SH-SY5Y (cell line): Measurements from ENCODE around the gene FKBP1B.

Experiments used
- GATA2 ChIP-seq: IDR thresholded peaks from 2 replicates; pipeline ENCODE4 v1.6.1; 2011; ENCODE audit warnings: mild to moderate bottlenecking, low read depth, low read length
- GATA3 ChIP-seq: IDR thresholded peaks from 2 replicates; pipeline ENCODE4 v1.6.1; 2011; ENCODE audit warnings: low read depth, mild to moderate bottlenecking, low read length, moderate library complexity

GRCh38 chr2:24024018-24024417, 25.5 kb upstream of the FKBP1B start:
- TF ChIP-seq GATA2: no peak
- TF ChIP-seq GATA3: no peak
